HG03575 (cell line): ENCODE results near the gene CCL8.

Source experiments
- ATAC-seq: cut with Tn5 transposase; IDR thresholded peaks from one replicate; pipeline ENCODE4 v1.9.1; 2021; ENCODE audit not compliant: unreplicated experiment, insufficient number of reproducible peaks, low FRiP score; ENCODE audit errors: extremely low read depth

The CCL8 gene

DNA sequence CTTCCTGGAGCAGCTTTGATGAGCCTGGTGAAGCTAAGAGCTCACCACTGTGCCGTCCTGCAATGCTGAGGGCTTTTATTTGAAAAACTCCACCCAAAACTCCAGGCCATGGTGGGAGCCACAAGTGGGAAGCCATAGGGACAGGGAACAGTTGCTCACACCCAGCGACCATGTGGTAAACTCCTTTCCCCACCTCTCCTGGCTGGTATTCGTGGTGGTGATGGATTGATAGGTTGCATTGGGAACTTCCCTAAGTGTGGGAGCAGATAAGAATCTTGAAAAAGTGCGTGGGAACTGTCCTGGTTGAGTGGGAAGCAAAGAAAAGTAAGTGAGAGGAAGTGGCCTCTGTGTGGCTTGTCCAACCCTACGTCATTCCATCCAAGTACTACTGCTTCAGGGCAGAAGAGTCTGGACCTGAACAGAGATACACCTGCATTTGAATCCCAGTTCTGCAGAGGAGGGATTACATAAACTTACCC, 44.0 kb downstream of the CCL8 start, which contains the start of gene CCL1:
Gene CCL1, minus strand, starts transcription at position 51 of the 479 bp plus-strand sequence. CDS start 72 bp downstream, outside the sequence.
- ATAC-seq = no peak

DNA sequence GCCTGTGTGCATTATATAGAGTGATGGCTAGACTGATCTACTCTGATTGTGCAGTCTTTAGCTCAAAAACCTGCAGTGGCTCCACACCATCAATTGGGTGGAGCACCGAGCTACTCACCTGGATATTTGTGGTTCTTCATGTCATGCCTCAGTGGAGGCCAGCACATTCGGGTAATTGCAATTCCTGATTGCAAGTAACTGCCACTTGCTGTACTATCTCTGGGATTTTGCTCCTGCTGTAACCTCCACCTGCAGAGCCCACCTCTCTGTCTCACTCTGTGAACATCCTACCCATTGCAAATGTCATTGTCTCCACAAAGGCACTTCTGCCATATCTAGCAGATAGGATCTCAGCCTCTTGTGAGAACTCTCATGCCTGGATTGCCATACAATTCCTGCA, 45.5 kb downstream of the CCL8 start:
- ATAC-seq = no peak

DNA sequence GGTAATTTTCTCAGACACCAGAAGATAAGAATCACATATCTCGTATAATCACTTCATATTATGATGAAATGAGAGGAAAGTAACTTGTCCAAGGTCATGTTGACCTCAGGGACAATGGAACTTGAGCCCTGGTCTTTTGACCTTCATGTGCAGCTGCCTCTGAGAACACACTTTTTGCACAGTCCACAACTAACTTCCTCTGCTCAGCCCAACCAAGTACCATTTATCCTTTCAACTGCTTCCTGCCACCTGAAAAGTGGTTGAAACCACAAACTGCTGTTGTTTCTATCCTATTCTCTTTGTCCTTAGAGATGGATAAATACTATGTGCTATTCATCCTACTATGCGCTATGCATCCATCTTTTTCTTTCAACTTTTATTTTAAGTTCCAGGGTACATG, 46.1 kb downstream of the CCL8 start:
- ATAC-seq = no peak

DNA sequence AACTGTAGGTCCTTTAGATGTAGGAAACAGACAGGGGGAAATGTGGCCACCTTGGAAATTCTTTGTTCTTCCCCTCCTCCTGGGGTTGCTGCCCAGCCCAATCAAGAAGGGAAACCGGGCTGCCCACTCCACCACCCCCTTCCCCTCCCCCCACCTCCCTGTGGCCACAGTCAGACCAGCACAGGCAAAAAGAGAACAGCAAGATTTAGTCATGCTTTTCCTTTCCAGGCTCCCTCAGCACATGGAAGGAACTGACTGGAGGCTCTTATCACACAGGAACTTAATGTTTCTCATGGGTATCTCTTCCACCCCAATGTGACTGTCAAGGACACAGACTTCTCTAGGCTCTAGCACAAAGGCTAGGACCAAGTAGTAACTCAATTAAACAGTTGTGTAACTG, 46.8 kb downstream of the CCL8 start:
- ATAC-seq = no peak

DNA sequence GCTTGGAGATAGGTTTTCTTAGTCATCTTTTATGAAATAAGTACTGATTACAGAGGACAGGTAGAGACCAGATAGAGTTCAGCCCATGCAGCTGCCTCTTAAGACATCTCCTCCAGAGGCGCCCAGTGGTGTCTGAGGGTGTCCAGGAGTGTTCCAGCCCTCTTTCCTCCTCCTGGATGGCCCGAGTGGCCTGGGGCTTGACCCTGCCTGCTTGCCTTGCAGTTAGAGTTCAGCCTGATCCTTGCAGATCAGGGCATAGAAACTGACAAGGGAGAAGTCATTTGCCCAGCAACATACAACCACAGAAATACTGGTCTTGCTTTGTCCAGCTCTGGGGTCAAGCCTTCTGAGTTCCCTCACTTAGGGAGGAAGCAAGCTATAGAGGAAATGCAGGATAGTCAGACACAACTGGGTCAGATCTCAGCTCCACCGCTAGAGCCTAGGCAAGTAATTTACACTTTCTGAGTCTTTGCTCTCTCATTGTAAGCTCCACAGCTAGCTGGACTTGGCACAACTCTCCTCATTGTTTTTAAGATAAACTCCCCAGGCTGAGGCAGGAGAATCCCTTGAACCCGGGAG, 47.4 kb downstream of the CCL8 start:
- ATAC-seq = no peak

DNA sequence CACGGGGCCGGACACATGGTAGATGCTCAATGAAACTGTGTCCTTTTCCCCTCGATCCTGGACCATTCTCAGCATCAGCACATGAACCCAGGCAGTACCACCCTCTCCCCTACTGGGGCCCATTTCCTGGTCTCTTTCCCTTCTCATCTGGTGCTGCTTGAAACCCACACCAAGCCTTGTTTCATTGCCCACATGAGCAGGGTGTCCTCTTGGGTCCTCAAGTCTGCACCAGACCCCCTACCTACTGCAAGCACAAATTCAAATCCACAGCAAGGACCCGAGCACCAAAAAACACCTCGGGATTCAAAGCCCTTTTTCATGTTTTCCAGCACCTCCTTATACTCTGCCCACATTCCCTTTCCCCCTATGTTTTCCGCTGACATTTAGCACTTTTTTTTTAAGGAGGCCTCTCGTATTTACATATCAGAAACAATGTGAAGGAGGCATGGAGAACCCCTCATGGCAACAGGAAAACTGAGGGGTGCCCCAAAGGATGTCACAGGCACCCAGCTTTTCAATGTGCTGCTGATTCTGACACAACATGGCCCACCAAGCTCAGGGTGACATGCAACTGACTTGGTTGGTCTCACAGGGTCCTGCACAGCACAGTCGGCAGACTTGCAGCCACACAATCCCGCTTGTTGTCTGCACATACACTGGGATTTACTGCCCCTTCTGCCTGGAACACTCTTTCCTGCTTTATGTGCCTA, 48.4 kb downstream of the CCL8 start:
- no peak for ATAC-seq

DNA sequence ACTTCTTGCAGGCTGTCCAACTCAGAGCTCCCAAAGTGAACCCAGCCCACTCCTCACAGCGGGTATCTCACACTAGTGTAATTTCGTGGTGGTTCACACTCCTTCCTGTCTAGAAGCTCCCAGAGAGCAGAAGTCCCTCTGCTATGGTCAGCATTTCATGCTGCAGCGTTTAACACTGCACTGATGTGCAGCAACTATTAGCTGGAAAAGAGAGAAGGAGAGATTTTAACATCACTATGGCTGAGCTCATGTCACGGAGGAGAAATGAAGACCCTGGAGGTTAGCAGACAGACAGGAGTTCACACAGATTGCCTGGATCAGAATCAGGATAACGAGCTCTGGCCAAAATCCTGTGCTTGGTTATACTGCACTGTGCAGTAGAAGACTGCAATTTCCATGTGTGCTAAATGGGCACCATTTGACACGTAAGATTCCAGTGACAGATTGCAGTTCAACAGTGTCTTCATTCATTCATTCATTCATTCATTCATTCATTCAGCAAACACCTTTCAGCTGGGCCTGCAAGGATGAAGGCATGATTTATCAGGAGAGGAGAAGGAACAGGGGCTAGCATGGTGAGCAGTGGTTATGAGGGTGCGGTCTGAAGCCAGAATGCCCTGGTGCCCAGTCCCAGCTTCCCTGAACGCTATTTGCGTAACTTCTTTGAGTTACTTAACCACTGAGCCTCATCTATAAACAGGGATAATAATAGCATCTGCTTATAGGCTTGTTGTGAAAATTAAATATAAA, 49.1 kb downstream of the CCL8 start:
- ATAC-seq = no peak

DNA sequence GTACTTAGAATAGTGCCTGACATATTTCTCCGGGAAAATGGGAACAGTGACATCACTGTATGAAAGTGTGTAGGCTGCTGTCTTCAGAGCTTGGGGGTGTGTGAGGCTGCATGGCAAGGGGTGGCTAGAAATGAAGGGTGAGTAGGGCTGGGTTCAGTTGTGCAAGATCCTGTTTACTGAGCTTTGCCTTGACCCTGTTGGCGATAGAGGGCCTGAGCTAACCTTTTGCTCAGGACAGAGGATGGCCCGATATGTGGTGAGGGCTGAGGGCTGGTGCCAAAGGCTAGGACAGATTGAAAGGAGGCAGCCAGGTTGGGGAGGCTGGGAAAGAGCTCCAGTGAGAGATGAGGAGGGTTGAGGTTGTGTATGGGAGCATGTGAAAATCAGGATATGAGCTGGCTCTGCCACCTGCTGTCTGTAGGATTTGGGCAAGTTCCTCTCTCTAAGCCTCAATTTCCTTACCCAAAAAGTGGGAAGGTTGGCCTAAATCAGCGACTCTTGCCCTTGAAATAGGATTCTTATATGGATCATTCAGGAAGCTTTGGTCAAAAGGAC, 49.8 kb downstream of the CCL8 start:
- no peak for ATAC-seq

DNA sequence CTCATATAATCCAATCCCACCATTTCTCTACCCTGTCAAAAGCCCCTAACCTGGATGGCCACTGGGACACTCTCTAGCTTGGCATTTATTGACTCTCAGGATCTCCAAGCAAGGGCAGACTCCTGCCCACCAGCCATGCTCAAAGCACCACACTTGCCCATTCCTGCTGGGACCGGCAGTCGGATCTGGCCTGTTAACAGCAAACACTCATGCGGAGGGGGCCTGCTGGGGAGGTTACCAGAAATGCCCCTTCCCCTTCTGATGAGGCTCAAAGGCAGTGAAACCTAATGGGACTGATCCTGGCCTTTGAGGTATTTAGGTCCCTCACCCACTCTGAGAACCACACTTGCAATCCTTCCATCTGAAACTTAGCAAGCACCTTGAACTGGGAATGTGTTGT, 50.3 kb downstream of the CCL8 start:
- no peak for ATAC-seq

DNA sequence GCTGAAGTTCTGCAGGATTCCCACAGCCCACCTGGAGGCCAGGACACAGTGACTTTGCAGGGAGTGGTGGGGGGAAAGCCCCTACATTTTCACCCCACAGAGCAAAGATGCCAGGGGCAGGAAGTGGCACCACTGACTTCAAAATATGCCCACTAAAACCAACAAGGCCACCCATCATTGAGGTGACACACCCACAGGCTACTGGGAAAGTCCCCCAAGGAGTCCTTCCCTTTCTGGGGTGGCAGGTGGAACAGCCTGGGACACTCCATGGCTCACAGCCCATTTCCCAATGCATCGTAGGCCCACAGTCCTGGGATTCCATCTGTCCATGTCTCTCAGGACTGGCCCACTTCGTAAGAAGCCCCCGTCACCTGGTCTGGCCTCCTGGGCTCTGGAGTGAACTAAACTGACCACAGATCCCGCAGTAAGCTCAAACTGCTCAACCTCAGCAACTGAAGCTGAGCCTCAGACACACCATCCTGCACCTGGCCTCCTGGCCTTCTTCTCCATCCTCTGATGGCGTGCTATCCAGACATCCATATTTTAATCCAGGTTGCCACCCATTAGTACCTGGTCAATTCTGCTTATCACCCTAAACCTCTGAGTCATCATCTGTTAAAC, 51.3 kb downstream of the CCL8 start:
- ATAC-seq = no peak

DNA sequence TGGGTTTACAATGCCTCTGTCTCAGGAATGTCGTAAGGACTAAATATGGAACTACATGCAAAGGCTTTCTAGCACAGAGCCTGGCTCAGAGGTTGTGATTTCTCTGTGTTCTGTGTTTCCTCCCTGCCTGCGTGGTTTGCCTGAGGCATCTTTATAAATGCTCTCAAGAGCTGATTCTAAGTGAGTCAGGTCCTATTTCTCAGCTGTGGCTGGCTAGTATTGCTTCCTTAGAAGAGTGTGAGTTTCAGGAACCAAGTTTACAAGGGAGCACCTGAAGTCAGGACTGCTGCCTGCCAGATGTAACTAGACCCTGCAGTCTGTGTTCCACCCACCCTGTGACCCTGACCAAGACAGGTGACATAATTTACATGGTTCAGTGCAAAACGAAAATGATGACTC, 51.8 kb downstream of the CCL8 start:
- ATAC-seq = no peak
